ENCODE results near the gene PPP1R16B. TPM values are rescaled to one million over a fixed set of nuclear protein-coding genes. Genes with fewer than 3 reads are reported as not detected.

Gene PPP1R16B
- total and polyA plus RNA-seq, 2 of the 8 experiments (the other 6 are each of a cell fraction or from before 2014, with no cell fraction given) = 2.6 to 8.9 TPM

DNA sequence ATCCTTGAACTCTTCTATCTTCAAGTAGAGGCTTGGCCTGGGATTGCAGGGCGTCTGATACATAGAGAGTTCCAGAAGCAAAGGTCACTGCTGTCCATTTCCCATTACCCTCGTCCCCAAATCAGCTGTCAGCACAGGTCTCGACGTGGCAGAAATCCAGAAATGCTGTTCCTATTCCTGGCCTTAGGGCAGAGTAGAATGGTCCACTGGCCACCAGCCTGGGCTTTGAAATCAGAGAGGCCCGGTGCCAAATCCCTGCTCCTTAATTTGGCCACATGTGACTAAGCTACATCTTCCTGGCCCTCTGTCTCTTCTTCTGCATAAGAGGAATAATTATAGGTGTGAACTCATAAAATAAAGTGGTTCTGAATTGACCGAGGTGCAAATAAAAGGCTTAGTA is 79.9 kb downstream of the PPP1R16B start:
- Histone ChIP-seq H3K79me1 (ENCODE audit: low read depth, low read length) (no peaks in the 10 kb centered on the region; the same call in 1 of the 2 replicates), H3K23me2 (ENCODE audit: low read depth, low read length) (peaks cover 2% of the 10 kb centered on the region; the same call in 1 of the 2 replicates), H2BK120ac (replicated peaks; ENCODE audit: low read depth, low read length) (no peak overlapping the region), H3K36me3 (ENCODE audit: control insufficient read depth in 2 of 4, insufficient read depth in 4 of 4, low read length in 3 of 4) (no peaks in the 10 kb centered on the region), H3K18ac (ENCODE audit: extremely low read depth, low read length) (no peak overlapping the region), H4K5ac (ENCODE audit: insufficient read length, low read depth, low read length) (no peak overlapping the region), H4K91ac (replicated peaks; ENCODE audit: insufficient read length, low read length) (no peak overlapping the region), H3K4me2 (ENCODE audit: insufficient read depth in 1 of 2, low read depth in 2 of 2, low read length in 2 of 2) (no peak overlapping the region), H3K14ac (ENCODE audit: insufficient read length) (no peak overlapping the region), H3K4ac (replicated peaks; ENCODE audit: insufficient read length, low read depth, low read length) (no peak overlapping the region), H2BK20ac (ENCODE audit: low read length) (no peak overlapping the region), H2BK12ac (ENCODE audit: low read depth, low read length) (no peak overlapping the region), H3K27ac (ENCODE audit: low read depth, low read length) (no peak overlapping the region), H3K9me3 (ENCODE audit: insufficient read depth in 2 of 2, low read depth in 1 of 2, low read length in 1 of 2) (no peaks in the 10 kb centered on the region), H2AFZ (ENCODE audit: low read length) (no peak overlapping the region), H3K9ac (replicated peaks in 1 of 4; ENCODE audit: extremely low read depth in 1 of 4, low read depth in 3 of 4, low read length in 3 of 4) (no peak overlapping the region), H2BK5ac (ENCODE audit: low read depth, low read length) (no peak overlapping the region), H2AK5ac (ENCODE audit: low read depth, low read length) (no peak overlapping the region), H3K4me3 (ENCODE audit: extremely low read depth in 1 of 4, insufficient read depth in 2 of 4, low read depth in 3 of 4, low read length in 4 of 4) (no peak overlapping the region), H3K4me1 (replicated peaks in 1 of 4; ENCODE audit: control insufficient read depth in 3 of 4, insufficient read depth in 4 of 4, low read length in 3 of 4) (peaks cover 0 to 7% (median 2%) of the 10 kb centered on the region in 4 experiments; a peak in 5 of 7 replicates), H3K27me3 (replicated peaks in 1 of 4; ENCODE audit: control insufficient read depth in 3 of 4, extremely low read depth in 1 of 4, insufficient read depth in 3 of 4, low read length in 3 of 4) (no peaks in the 10 kb centered on the region), H3K79me2 (ENCODE audit: control insufficient read depth in 1 of 2, insufficient read depth in 2 of 2, low read length in 2 of 2) (no peaks in the 10 kb centered on the region), H4K20me1 (replicated peaks in 1 of 2; ENCODE audit: control insufficient read depth in 1 of 2, insufficient read depth in 2 of 2, low read length in 2 of 2) (peaks cover 0 to 4% of the 10 kb centered on the region in 2 experiments), H2BK15ac (ENCODE audit: low read length) (no peak overlapping the region), H3K56ac (replicated peaks; ENCODE audit: insufficient read length, low read depth, low read length) (no peak overlapping the region), H3K23ac (ENCODE audit: insufficient read length) (no peak overlapping the region), H4K8ac (ENCODE audit: extremely low read depth, insufficient read depth, low read length) (no peak overlapping the region)
- ChIA-PET POLR2A (ENCODE audit: partially characterized antibody) (no interaction called here), CTCF (ENCODE audit: partially characterized antibody) (interaction anchor here (0.6 to 1.4 kb wide), 5 partner anchors 8 to 160 kb away, joined by 3 to 4 read pairs (median 3); no protein-coding TSS in a partner anchor)
- 81% methylated on average over 6 of the region's 6 CpGs; no CpG with 5 or more reads in 1 of the 2 experiments for WGBS, 2 experiments (ENCODE audit: extremely low coverage in 1 of 2, insufficient coverage in 1 of 2, insufficient read length in 1 of 2, insufficient replicate concordance in 2 of 2, low coverage in 1 of 2, low lambda C conversion rate in 2 of 2, missing lambda C conversion rate in 1 of 2)
- DNase-seq (ENCODE audit: low read depth in 1 of 2, low spot score in 2 of 2) (no peak), FAIRE-seq (no peak)
- TF ChIP-seq, protein P1, sequence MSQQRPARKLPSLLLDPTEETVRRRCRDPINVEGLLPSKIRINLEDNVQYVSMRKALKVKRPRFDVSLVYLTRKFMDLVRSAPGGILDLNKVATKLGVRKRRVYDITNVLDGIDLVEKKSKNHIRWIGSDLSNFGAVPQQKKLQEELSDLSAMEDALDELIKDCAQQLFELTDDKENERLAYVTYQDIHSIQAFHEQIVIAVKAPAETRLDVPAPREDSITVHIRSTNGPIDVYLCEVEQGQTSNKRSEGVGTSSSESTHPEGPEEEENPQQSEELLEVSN (IDR thresholded peaks at IDR 0.05) = no peak
- TF ChIP-seq SAP30 (IDR thresholded peaks at IDR 0.05; ENCODE audit: insufficient read depth, insufficient replicate concordance, low read length) (no peak), SP4 (IDR thresholded peaks at IDR 0.05; ENCODE audit: low read length) (no peak), FOSL1 (IDR thresholded peaks at IDR 0.05; ENCODE audit: insufficient read depth, low read depth, low read length) (no peak), CREB1 (IDR thresholded peaks at IDR 0.05) (no peak), RNF2 (IDR thresholded peaks at IDR 0.05; ENCODE audit: borderline replicate concordance, low read depth, low read length, missing control alignments, poor library complexity, severe bottlenecking) (no peak), CBX5 (IDR thresholded peaks at IDR 0.05; ENCODE audit: low read depth, low read length) (no peak), CHD2 (IDR thresholded peaks at IDR 0.05; ENCODE audit: low read length) (no peak), ATF3 (IDR thresholded peaks at IDR 0.05; ENCODE audit: insufficient read depth, low read depth, low read length) (no peak), YY1 (IDR thresholded peaks at IDR 0.05; ENCODE audit: low read depth, low read length) (no peak), EGR1 (IDR thresholded peaks at IDR 0.05; ENCODE audit: borderline replicate concordance, low read depth, low read length) (no peak), NRF1 (IDR thresholded peaks at IDR 0.05; ENCODE audit: low read depth, low read length) (no peak), ASH2L (IDR thresholded peaks at IDR 0.05; ENCODE audit: low read length) (no peak)
